Measurements from ENCODE around the gene HSD17B14. TPM values are rescaled to one million over a fixed set of nuclear protein-coding genes. Genes with fewer than 3 reads are reported as not detected.

The HSD17B14 gene
- total RNA-seq, 1 experiment from 2014 or later, result 3.9 TPM

DNA sequence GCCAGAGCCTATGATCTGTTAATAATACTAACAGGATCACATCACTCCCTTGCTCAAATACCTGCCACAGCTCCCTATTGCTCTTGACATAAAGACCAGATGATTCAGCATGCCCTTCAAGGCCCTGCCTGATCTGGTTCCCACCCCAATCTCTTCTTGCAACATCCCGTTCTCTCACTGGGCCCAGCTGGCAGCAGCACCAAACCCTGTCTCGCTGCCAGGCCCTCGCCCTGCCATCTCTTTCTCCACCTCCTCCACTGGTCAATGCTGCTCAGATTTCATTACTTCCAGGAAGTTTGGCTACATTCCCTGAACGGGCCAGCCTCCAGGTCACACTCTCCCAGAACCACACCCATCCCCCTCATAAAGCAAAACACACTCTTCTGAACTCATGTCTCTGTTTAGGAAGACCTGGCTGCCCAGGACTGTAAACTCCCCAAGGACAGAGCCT, 16.9 kb downstream of the HSD17B14 start (continued):
- no peak for TF ChIP-seq CTCF (IDR thresholded peaks at IDR 0.05 in 2 of 3, conservative IDR thresholded peaks at IDR 0.05 in 1 of 3; ENCODE audit: borderline replicate concordance in 1 of 3, insufficient read depth in 1 of 3, low read depth in 2 of 3, low read length in 2 of 3)

- no peak overlapping the region for H3K4me3 ChIP-seq (replicated peaks in 1 of 2; ENCODE audit: low read depth in 1 of 2, low read length in 2 of 2)
- TF ChIP-seq, protein P1, sequence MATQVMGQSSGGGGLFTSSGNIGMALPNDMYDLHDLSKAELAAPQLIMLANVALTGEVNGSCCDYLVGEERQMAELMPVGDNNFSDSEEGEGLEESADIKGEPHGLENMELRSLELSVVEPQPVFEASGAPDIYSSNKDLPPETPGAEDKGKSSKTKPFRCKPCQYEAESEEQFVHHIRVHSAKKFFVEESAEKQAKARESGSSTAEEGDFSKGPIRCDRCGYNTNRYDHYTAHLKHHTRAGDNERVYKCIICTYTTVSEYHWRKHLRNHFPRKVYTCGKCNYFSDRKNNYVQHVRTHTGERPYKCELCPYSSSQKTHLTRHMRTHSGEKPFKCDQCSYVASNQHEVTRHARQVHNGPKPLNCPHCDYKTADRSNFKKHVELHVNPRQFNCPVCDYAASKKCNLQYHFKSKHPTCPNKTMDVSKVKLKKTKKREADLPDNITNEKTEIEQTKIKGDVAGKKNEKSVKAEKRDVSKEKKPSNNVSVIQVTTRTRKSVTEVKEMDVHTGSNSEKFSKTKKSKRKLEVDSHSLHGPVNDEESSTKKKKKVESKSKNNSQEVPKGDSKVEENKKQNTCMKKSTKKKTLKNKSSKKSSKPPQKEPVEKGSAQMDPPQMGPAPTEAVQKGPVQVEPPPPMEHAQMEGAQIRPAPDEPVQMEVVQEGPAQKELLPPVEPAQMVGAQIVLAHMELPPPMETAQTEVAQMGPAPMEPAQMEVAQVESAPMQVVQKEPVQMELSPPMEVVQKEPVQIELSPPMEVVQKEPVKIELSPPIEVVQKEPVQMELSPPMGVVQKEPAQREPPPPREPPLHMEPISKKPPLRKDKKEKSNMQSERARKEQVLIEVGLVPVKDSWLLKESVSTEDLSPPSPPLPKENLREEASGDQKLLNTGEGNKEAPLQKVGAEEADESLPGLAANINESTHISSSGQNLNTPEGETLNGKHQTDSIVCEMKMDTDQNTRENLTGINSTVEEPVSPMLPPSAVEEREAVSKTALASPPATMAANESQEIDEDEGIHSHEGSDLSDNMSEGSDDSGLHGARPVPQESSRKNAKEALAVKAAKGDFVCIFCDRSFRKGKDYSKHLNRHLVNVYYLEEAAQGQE (IDR thresholded peaks at IDR 0.05; ENCODE audit: low read depth), result no peak
- TF ChIP-seq ELF1 (IDR thresholded peaks at IDR 0.05; ENCODE audit: borderline replicate concordance, low read depth) (no peak), CEBPB (IDR thresholded peaks at IDR 0.05; ENCODE audit: low read depth) (no peak)
- no peak overlapping the region for H3K4me2 ChIP-seq (ENCODE audit: low read length)
- H3K79me2 ChIP-seq (ENCODE audit: insufficient read depth, low read length), result no peaks in the 10 kb centered on the region
- DNase-seq (ENCODE audit: low read depth, low spot score), result no peak
- no peak for ATAC-seq
- no TSS peak for BruUV-seq (replicated peaks)
- ChIA-PET RAD21 (ENCODE audit: low non-redundant PET in 1 of 2, low total read pairs in 2 of 2, uncharacterized antibody in 2 of 2, unreplicated experiment in 2 of 2) (no interaction called here), POLR2A (no interaction called here), CTCF (interaction anchor here (1.5 kb wide), 1 partner anchor 23 kb away, joined by 5 read pairs; no protein-coding TSS in a partner anchor)
- no peak overlapping the region; the same call in 1 of the 2 replicates for H3K27ac ChIP-seq (ENCODE audit: low read depth, low read length)
- no peaks in the 10 kb centered on the region for H3K36me3 ChIP-seq (ENCODE audit: control insufficient read depth in 1 of 2, insufficient read depth in 2 of 2, low read length in 2 of 2)
- no peaks in the 10 kb centered on the region for H3K9me2 ChIP-seq (ENCODE audit: insufficient read depth)
- no peak overlapping the region for H2AFZ ChIP-seq (ENCODE audit: low read depth, low read length, poor library complexity, severe bottlenecking)
- H3K27me3 ChIP-seq (ENCODE audit: insufficient read depth, low read length), result no peaks in the 10 kb centered on the region
- H3K4me1 ChIP-seq (ENCODE audit: control insufficient read depth in 1 of 2, insufficient read depth in 2 of 2, low read length in 2 of 2), result peaks cover 29 to 32% of the 10 kb centered on the region in 2 experiments
- no peak overlapping the region for H3K9ac ChIP-seq (ENCODE audit: low read length)
- intact Hi-C loops (cut with micrococcal nuclease), result no loop called here
- H4K20me1 ChIP-seq (ENCODE audit: insufficient read depth), result no peaks in the 10 kb centered on the region
- no peaks in the 10 kb centered on the region for H3K9me3 ChIP-seq (ENCODE audit: control insufficient read depth in 1 of 2, insufficient read depth in 1 of 2, low read depth in 1 of 2, low read length in 2 of 2)
Observed at GRCh38 chr19:48818234-48818820, 18.0 kb downstream of the HSD17B14 start.

Data from HCT116 (cell line).